H9 (cell line): ENCODE results near the gene NAMPT. TPM values are rescaled to one million over a fixed set of nuclear protein-coding genes. Genes with fewer than 3 reads are reported as not detected.
"Not testable (repeated sequence)": the region's sequence is repeated elsewhere in the genome, so short reads cannot be mapped to it uniquely, and the experiment has no call there.

Experiments
- DNase-seq: peaks from one replicate; pipeline ENCODE4 v3.0.0-alpha.2; 2017
- H2AFZ ChIP-seq: one replicate; pipeline ENCODE4 v1.6.1; 2013; ENCODE audit warnings: mild to moderate bottlenecking, low read length, control low read depth, moderate library complexity
- H2AK5ac ChIP-seq: 2 replicates; pipeline ENCODE4 v1.6.1; 2013; ENCODE audit warnings: low read length, control low read depth, mixed read lengths; ENCODE audit not compliant: insufficient read length
- H2BK120ac ChIP-seq: one replicate; pipeline ENCODE4 v1.6.1; 2013; ENCODE audit warnings: low read depth, mild to moderate bottlenecking, low read length, control low read depth, inconsistent platforms; ENCODE audit not compliant: poor library complexity, severe bottlenecking
- H2BK12ac ChIP-seq: 2 replicates; pipeline ENCODE4 v1.6.1; 2013; ENCODE audit warnings: low read length, control low read depth, mixed read lengths, low read depth; ENCODE audit not compliant: insufficient read length
- H2BK15ac ChIP-seq: 2 replicates; pipeline ENCODE4 v1.6.1; 2013; ENCODE audit warnings: low read depth, low read length, control low read depth
- H2BK20ac ChIP-seq: one replicate; pipeline ENCODE4 v1.6.1; 2013; ENCODE audit warnings: low read depth, mild to moderate bottlenecking, low read length, control low read depth, inconsistent platforms; ENCODE audit not compliant: poor library complexity, severe bottlenecking
- H2BK5ac ChIP-seq: 2 replicates; pipeline ENCODE4 v1.6.1; 2013; ENCODE audit warnings: low read length, control low read depth, mixed read lengths; ENCODE audit not compliant: insufficient read length
- H3K14ac ChIP-seq: 2 replicates; pipeline ENCODE4 v1.6.1; 2013; ENCODE audit warnings: low read length, control low read depth; ENCODE audit not compliant: insufficient read depth
- H3K18ac ChIP-seq: 2 replicates; pipeline ENCODE4 v1.6.1; 2013; ENCODE audit warnings: low read depth, mild to moderate bottlenecking, mixed read lengths, low read length, control low read depth; ENCODE audit not compliant: insufficient read length
- H3K23ac ChIP-seq: 2 replicates; pipeline ENCODE4 v1.6.1; 2013; ENCODE audit warnings: low read length, control low read depth, mixed read lengths, low read depth; ENCODE audit not compliant: insufficient read length
- H3K23me2 ChIP-seq: 2 replicates; pipeline ENCODE4 v1.6.1; 2013; ENCODE audit warnings: low read depth, mild to moderate bottlenecking, mixed read lengths, low read length, control low read depth; ENCODE audit not compliant: insufficient read length, poor library complexity, severe bottlenecking
- H3K27ac ChIP-seq: 2 replicates; pipeline ENCODE4 v1.5.1; 2013; ENCODE audit warnings: low read length, control low read depth, mixed read lengths, low read depth; ENCODE audit not compliant: insufficient read length
- H3K27me3 ChIP-seq: 2 replicates; pipeline ENCODE4 v1.6.1; 2013; ENCODE audit warnings: low read length, control low read depth, inconsistent platforms; ENCODE audit not compliant: insufficient read depth
- H3K4ac ChIP-seq: 2 replicates; pipeline ENCODE4 v1.6.1; 2013; ENCODE audit warnings: low read depth, mild to moderate bottlenecking, control low read depth, inconsistent platforms, low read length, moderate library complexity
- H3K4me1 ChIP-seq: 2 replicates; pipeline ENCODE4 v1.6.1; 2013; ENCODE audit warnings: low read length, control low read depth, inconsistent platforms; ENCODE audit not compliant: insufficient read depth
- H3K4me2 ChIP-seq: 2 replicates; pipeline ENCODE4 v1.6.1; 2013; ENCODE audit warnings: low read length, control low read depth, mixed read lengths; ENCODE audit not compliant: insufficient read length, insufficient read depth
- H3K56ac ChIP-seq: 2 replicates; pipeline ENCODE4 v1.6.1; 2013; ENCODE audit warnings: low read depth, mild to moderate bottlenecking, mixed read lengths, low read length, control low read depth; ENCODE audit not compliant: insufficient read length
- H3K79me1 ChIP-seq: 2 replicates; pipeline ENCODE4 v1.6.1; 2013; ENCODE audit warnings: low read depth, mild to moderate bottlenecking, moderate library complexity, low read length, control low read depth, inconsistent platforms; ENCODE audit not compliant: insufficient read depth, poor library complexity, severe bottlenecking
- H3K79me2 ChIP-seq: 2 replicates; pipeline ENCODE4 v1.6.1; 2013; ENCODE audit warnings: low read length, control low read depth, inconsistent platforms; ENCODE audit not compliant: insufficient read depth
- H3K9ac ChIP-seq: 2 replicates; pipeline ENCODE4 v1.6.1; 2013; ENCODE audit warnings: low read length, control low read depth, mixed read lengths; ENCODE audit not compliant: insufficient read length; ENCODE audit errors: extremely low read depth
- H3K9me3 ChIP-seq: one replicate; pipeline ENCODE4 v1.6.1; 2013; ENCODE audit warnings: low read depth, low read length, inconsistent platforms; ENCODE audit not compliant: control insufficient read depth
- H3T11ph ChIP-seq: one replicate; pipeline ENCODE4 v1.6.1; 2013; ENCODE audit warnings: mild to moderate bottlenecking, low read length, control low read depth, inconsistent platforms
- H4K20me1 ChIP-seq: one replicate; pipeline ENCODE4 v1.6.1; 2013; ENCODE audit not compliant: control insufficient read depth, insufficient read length, insufficient read depth
- H4K5ac ChIP-seq: 2 replicates; pipeline ENCODE4 v1.6.1; 2013; ENCODE audit warnings: low read depth, mild to moderate bottlenecking, mixed read lengths, low read length, control low read depth; ENCODE audit not compliant: insufficient read length
- H4K8ac ChIP-seq: replicated peaks from 2 replicates; pipeline ENCODE4 v1.6.1; 2013; ENCODE audit warnings: low read length, control low read depth, mixed read lengths, low read depth; ENCODE audit not compliant: insufficient read length
- H4K91ac ChIP-seq: 2 replicates; pipeline ENCODE4 v1.6.1; 2013; ENCODE audit warnings: low read depth, mild to moderate bottlenecking, moderate library complexity, mixed read lengths, low read length, control low read depth; ENCODE audit not compliant: insufficient read length
- H3K27ac Mint-ChIP-seq, 3 experiments: 2 replicates in 2 of 3; 3 replicates in 1 of 3; pipeline ENCODE4 v1.8.0; 2020 to 2021; ENCODE audit warnings: mixed read lengths in 3 of 3, mild to moderate bottlenecking in 1 of 3, moderate library complexity in 1 of 3
- H3K27me3 Mint-ChIP-seq: 2 replicates; pipeline ENCODE4 v1.8.0; 2021; ENCODE audit warnings: low read depth, mild to moderate bottlenecking, moderate library complexity, mixed read lengths
- H3K36me3 Mint-ChIP-seq, 3 experiments: 2 replicates in 2 of 3; 3 replicates in 1 of 3; pipeline ENCODE4 v1.8.0; 2020 to 2021; ENCODE audit warnings: low read depth in 3 of 3, mixed read lengths in 3 of 3; ENCODE audit not compliant: insufficient read depth in 1 of 3
- H3K4me1 Mint-ChIP-seq, 2 experiments: 2 replicates each; pipeline ENCODE4 v1.8.0; 2020; ENCODE audit warnings: mixed read lengths in 2 of 2
- H3K4me3 Mint-ChIP-seq, 2 experiments: 2 replicates in 1 of 2; 3 replicates in 1 of 2; pipeline ENCODE4 v1.8.0; 2020 to 2021; ENCODE audit warnings: mild to moderate bottlenecking in 2 of 2, mixed read lengths in 2 of 2, moderate library complexity in 1 of 2
- H3K9me3 Mint-ChIP-seq, 2 experiments: 2 replicates in 1 of 2; 3 replicates in 1 of 2; pipeline ENCODE4 v1.8.0; 2020; ENCODE audit warnings: mild to moderate bottlenecking in 2 of 2, mixed read lengths in 2 of 2, moderate library complexity in 1 of 2
- WGBS: extraction: QIAGEN DNeasy Blood & Tissue Kit; methylation state at CpG from one replicate; pipeline ENCODE4 v1.1.7; 2013; ENCODE audit warnings: missing lambda C conversion rate, low lambda C conversion rate, mixed read lengths; ENCODE audit not compliant: insufficient read length; ENCODE audit errors: extremely low coverage; 5-methylcytosine and 5-hydroxymethylcytosine counted together
- total RNA-seq: library from RNA; stranded (reverse); gene quantifications from 2 replicates; pipeline ENCODE4 v1.2.1, GENCODE V29; 2021

The NAMPT gene
- total RNA-seq, 1 experiment from 2014 or later: 83.5 TPM

DNA sequence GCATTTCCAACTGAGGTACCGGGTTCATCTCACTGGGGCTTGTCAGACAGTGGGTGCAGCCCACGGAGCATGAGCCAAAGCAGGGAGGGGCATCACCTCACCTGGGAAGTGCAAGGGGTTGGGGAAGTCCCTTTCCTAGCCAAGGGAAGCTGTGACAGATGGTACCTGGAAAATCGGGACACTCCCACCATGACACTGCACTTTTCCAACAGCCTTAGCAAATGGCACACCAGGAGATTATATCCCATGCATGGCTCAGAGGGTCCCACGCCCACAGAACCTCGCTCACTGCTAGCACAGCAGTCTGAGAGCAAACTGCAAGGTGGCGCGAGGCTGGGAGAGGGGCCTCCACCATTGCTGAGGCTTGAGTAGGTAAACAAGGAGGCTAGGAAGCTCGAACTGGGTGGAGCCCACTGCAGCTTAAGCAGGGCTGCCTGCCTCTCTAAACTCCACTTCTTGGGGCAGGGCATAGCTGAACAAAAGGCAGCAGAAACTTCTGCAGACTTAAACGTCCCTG, 35.5 kb upstream of the NAMPT start:
- no CpG with 5 or more reads among the region's 9 CpGs for WGBS
- not testable (repeated sequence) for H3K23ac ChIP-seq

More for the DNA sequence above, 35.5 kb upstream of the NAMPT start:
- H4K20me1 ChIP-seq, H3K27me3 ChIP-seq, H3K9me3 ChIP-seq, H2AFZ ChIP-seq, H3K4ac ChIP-seq, H3T11ph ChIP-seq, H4K5ac ChIP-seq, H4K8ac ChIP-seq, H3K18ac ChIP-seq, H2AK5ac ChIP-seq, H2BK5ac ChIP-seq, H3K27me3 Mint-ChIP-seq, H3K4me1 ChIP-seq, H3K27ac ChIP-seq, H3K36me3 Mint-ChIP-seq, H2BK12ac ChIP-seq, DNase-seq, H2BK20ac ChIP-seq, H3K4me1 Mint-ChIP-seq, H4K91ac ChIP-seq, H3K79me2 ChIP-seq, H3K4me3 Mint-ChIP-seq, H3K14ac ChIP-seq, H3K79me1 ChIP-seq, H3K9ac ChIP-seq, H3K23me2 ChIP-seq, H3K27ac Mint-ChIP-seq, H2BK120ac ChIP-seq, H3K56ac ChIP-seq, H2BK15ac ChIP-seq, H3K4me2 ChIP-seq: not testable (repeated sequence)
- H3K9me3 Mint-ChIP-seq: peaks cover 25 to 32% of the 10 kb centered on the region in 2 experiments
